Activated B cell treated with CpG ODN at 0.5 μM for 24 hours (primary cell): Measurements from ENCODE around the gene PSPN. TPM values are rescaled to one million over a fixed set of nuclear protein-coding genes. Genes with fewer than 3 reads are reported as not detected.

Experiments used
- ATAC-seq: fragments of 200-7000 bp; cut with Tn5 transposase; one replicate; pipeline ENCODE4 v1.10.0; 2021; ENCODE audit warnings: low read depth, mild to moderate bottlenecking, moderate library complexity
- CTCF ChIA-PET: fragments of 350-600 bp; sonication (Branson Sonifier 250); formaldehyde crosslinking; loops from one replicate; lab custom pipeline; 2021; ENCODE audit warnings: antibody characterized with exemption; lab: Charles Lee
- POLR2A ChIA-PET: fragments of 350-600 bp; sonication (Branson Sonifier 250); formaldehyde crosslinking; loops from one replicate; lab custom pipeline; 2021; ENCODE audit warnings: antibody characterized with exemption; lab: Charles Lee
- DNase-seq: peaks from one replicate; pipeline ENCODE4 v3.0.0; 2022
- H3K27ac Mint-ChIP-seq: one replicate; pipeline ENCODE4 v1.8.0; 2020; ENCODE audit warnings: mixed read lengths
- H3K27me3 Mint-ChIP-seq: one replicate; pipeline ENCODE4 v1.8.0; 2021; ENCODE audit warnings: mixed read lengths
- H3K36me3 Mint-ChIP-seq: one replicate; pipeline ENCODE4 v1.8.0; 2021; ENCODE audit warnings: low read depth, mixed read lengths
- H3K4me1 Mint-ChIP-seq: one replicate; pipeline ENCODE4 v1.8.0; 2021; ENCODE audit warnings: mixed read lengths
- H3K4me3 Mint-ChIP-seq: one replicate; pipeline ENCODE4 v1.8.0; 2020; ENCODE audit warnings: mild to moderate bottlenecking, mixed read lengths
- H3K9me3 Mint-ChIP-seq: one replicate; pipeline ENCODE4 v1.8.0; 2020; ENCODE audit warnings: mixed read lengths
- intact Hi-C: fragments of 100-400 bp; cut with micrococcal nuclease; formaldehyde crosslinking; loops from one replicate; pipeline ENCODE4 v1.15.1; 2024
- total RNA-seq: library from RNA; stranded (reverse); gene quantifications from 2 replicates; pipeline ENCODE4 v1.2.3, GENCODE V29; 2022
- TF ChIP-seq, protein P1 (sequence below): fragments of 200-600 bp; IDR thresholded peaks from one replicate; pipeline ENCODE4 v1.8.0; 2022; ENCODE audit warnings: antibody characterized with exemption, mild to moderate bottlenecking

The PSPN gene
- total RNA-seq, 1 donor from 2014 or later, result 2.4 TPM

- no peaks in the 10 kb centered on the region for H3K27me3 Mint-ChIP-seq
- peaks cover 43% of the 10 kb centered on the region for H3K36me3 Mint-ChIP-seq
- DNase-seq, result no peak
- intact Hi-C loops, result no loop called here
- H3K9me3 Mint-ChIP-seq, result peaks cover 4% of the 10 kb centered on the region
- CTCF ChIA-PET, result no interaction called here
- no peak overlapping the region for H3K4me3 Mint-ChIP-seq
- TF ChIP-seq, protein P1, sequence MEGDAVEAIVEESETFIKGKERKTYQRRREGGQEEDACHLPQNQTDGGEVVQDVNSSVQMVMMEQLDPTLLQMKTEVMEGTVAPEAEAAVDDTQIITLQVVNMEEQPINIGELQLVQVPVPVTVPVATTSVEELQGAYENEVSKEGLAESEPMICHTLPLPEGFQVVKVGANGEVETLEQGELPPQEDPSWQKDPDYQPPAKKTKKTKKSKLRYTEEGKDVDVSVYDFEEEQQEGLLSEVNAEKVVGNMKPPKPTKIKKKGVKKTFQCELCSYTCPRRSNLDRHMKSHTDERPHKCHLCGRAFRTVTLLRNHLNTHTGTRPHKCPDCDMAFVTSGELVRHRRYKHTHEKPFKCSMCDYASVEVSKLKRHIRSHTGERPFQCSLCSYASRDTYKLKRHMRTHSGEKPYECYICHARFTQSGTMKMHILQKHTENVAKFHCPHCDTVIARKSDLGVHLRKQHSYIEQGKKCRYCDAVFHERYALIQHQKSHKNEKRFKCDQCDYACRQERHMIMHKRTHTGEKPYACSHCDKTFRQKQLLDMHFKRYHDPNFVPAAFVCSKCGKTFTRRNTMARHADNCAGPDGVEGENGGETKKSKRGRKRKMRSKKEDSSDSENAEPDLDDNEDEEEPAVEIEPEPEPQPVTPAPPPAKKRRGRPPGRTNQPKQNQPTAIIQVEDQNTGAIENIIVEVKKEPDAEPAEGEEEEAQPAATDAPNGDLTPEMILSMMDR, result no peak
- POLR2A ChIA-PET, result no interaction called here
- peaks cover 13% of the 10 kb centered on the region for H3K4me1 Mint-ChIP-seq
- H3K27ac Mint-ChIP-seq, result no peak overlapping the region
- ATAC-seq, result no peak
Observed at GRCh38 chr19:6376512-6377190, 918 bp upstream of the PSPN start.

DNA sequence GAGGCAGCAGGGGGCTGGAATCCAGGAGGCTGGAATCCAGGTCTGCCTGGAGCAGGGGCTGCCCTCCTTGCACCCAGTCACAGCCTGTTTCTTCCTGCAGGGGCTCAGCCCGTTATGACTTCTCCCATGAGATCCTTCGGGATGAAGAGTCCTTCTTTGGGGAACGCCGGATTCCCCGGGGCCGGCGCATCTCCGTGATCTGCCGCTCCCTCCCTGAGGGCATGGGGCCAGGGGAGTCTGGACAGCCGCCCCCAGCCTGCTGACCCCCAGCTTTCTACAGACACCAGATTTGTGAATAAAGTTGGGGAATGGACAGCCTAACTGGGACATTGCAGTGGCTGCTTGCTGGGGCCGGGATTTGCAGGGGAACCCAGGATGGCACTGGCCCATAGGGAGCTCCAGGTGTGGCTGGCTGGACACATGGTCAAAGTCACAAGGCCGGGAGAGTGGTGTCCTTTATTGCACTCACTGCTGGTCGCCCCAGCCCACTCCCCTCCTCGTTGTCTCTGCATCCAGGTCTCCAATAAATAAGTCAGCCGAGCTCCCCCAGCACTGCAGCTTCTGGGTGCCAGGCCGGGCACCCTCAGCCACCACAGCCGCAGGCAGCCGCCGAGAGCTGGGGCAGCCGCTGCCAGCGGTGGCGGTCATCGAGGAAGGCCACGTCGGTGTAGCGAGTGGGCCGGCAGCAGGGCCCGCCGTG is 872 bp downstream of the PSPN start:
- Mint-ChIP-seq H3K4me3 (no peak overlapping the region), H3K4me1 (peaks cover 14% of the 10 kb centered on the region), H3K27me3 (no peaks in the 10 kb centered on the region), H3K36me3 (peaks cover 26% of the 10 kb centered on the region), H3K27ac (no peak overlapping the region), H3K9me3 (peaks cover 2% of the 10 kb centered on the region)
- ChIA-PET POLR2A (interaction anchor here (1.0 kb wide), 1 partner anchor 10 kb away, joined by 3 read pairs; no protein-coding TSS in a partner anchor), CTCF (no interaction called here)
- TF ChIP-seq, protein P1, result no peak
- ATAC-seq (no peak), DNase-seq (no peak)
- intact Hi-C loops, result loop anchor here (5.0 kb wide), 3 partner anchors 377 to 427 kb away; partner anchors contain the start of gene RANBP3

- CTCF ChIA-PET, result no interaction called here
- H3K9me3 Mint-ChIP-seq, result no peaks in the 10 kb centered on the region
- DNase-seq (no peak), ATAC-seq (no peak)
- H3K36me3 Mint-ChIP-seq, result peaks cover 23% of the 10 kb centered on the region
- H3K4me3 Mint-ChIP-seq, result no peak overlapping the region
- H3K27ac Mint-ChIP-seq, result no peak overlapping the region
- intact Hi-C loops, result loop anchor here (5.0 kb wide), 3 partner anchors 378 to 428 kb away; partner anchors contain the start of gene RANBP3
- POLR2A ChIA-PET, result interaction anchor here (0.6 to 2.0 kb wide), 3 partner anchors 15 to 489 kb away, joined by 3 to 11 read pairs (median 9); partner anchors contain the start of gene GTF2F1
- peaks cover 15% of the 10 kb centered on the region for H3K4me1 Mint-ChIP-seq
- TF ChIP-seq, protein P1, result no peak
- H3K27me3 Mint-ChIP-seq, result no peaks in the 10 kb centered on the region
Observed at GRCh38 chr19:6374161-6374709, 1.5 kb downstream of the PSPN start.

DNA sequence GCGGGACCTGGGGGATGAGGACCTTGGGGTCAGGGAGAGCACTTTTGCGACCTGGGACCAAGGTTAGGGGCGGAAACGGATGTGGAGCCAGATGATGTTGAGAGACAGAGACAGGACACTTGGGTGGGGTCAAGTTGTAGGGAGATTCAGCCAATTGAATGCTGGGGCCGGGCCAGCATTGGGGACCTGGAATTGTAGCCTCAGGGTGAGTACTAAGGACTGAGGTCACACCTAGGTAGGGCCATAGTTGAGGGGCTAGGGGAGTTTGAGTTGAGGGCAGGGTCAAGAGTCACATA is 2.0 kb downstream of the PSPN start:
- TF ChIP-seq, protein P1, result no peak
- ChIA-PET POLR2A (interaction anchor here (0.6 to 2.1 kb wide), 6 partner anchors 12 to 490 kb away, joined by 3 to 47 read pairs (median 10); partner anchors contain the start of genes CLPP, GTF2F1 and KHSRP), CTCF (no interaction called here)
- peaks cover 26% of the 10 kb centered on the region for H3K36me3 Mint-ChIP-seq
- no peak for DNase-seq
- H3K4me1 Mint-ChIP-seq, result peaks cover 15% of the 10 kb centered on the region
- peak overlapping the region; percentile 73 for H3K27ac Mint-ChIP-seq
- intact Hi-C loops, result loop anchor here (1.0 to 5.0 kb wide), 10 partner anchors 12 to 469 kb away; partner anchors contain the start of genes CLPP, GTF2F1, RANBP3 and TUBB4A
- ATAC-seq, result no peak
- H3K4me3 Mint-ChIP-seq, result peak overlapping the region; percentile 92
- H3K9me3 Mint-ChIP-seq, result no peaks in the 10 kb centered on the region
- H3K27me3 Mint-ChIP-seq, result no peaks in the 10 kb centered on the region
